ENCODE data around the gene STIMATE.

Gene STIMATE

GRCh38 chr3:52852419-52852818 is 44.9 kb downstream of the STIMATE start:
- H3K27me3 ChIP-seq (ENCODE audit: control insufficient read depth, low read length): no peaks in the 10 kb centered on the region
- H3K79me2 ChIP-seq (ENCODE audit: control insufficient read depth, low read length): no peaks in the 10 kb centered on the region
- H4K20me1 ChIP-seq (ENCODE audit: control insufficient read depth, insufficient read depth, low read depth, low read length): no peaks in the 10 kb centered on the region
- no peak overlapping the region for H3K4me2 ChIP-seq (ENCODE audit: low read length)
- no peak overlapping the region for H3K4me3 ChIP-seq (ENCODE audit: low read length)
- H3F3A ChIP-seq (ENCODE audit: control insufficient read depth, insufficient read depth): no peaks in the 10 kb centered on the region
- TF ChIP-seq CTCF (IDR thresholded peaks at IDR 0.05; ENCODE audit: low read depth, low read length, poor library complexity, severe bottlenecking) (no peak), EZH2phosphoT487 (IDR thresholded peaks at IDR 0.05; ENCODE audit: borderline replicate concordance, low read length) (no peak)
- H3K36me3 ChIP-seq (ENCODE audit: control insufficient read depth, low read length): peaks cover 9% of the 10 kb centered on the region
- no peaks in the 10 kb centered on the region for H3K9me3 ChIP-seq (ENCODE audit: control insufficient read depth, insufficient read depth, low read length)
- no peak overlapping the region for H3K27ac ChIP-seq (ENCODE audit: low read depth, low read length)
- H3K9me2 ChIP-seq (replicated peaks; ENCODE audit: control insufficient read depth, low read length): no peaks in the 10 kb centered on the region
- H3K4me1 ChIP-seq (ENCODE audit: control insufficient read depth, low read length): no peaks in the 10 kb centered on the region

- Histone ChIP-seq H3K9me3 (ENCODE audit: control insufficient read depth, insufficient read depth, low read length) (no peaks in the 10 kb centered on the region), H3K9me2 (replicated peaks; ENCODE audit: control insufficient read depth, low read length) (no peaks in the 10 kb centered on the region), H3F3A (ENCODE audit: control insufficient read depth, insufficient read depth) (no peaks in the 10 kb centered on the region), H3K27me3 (ENCODE audit: control insufficient read depth, low read length) (no peaks in the 10 kb centered on the region), H3K36me3 (ENCODE audit: control insufficient read depth, low read length) (peaks cover 9% of the 10 kb centered on the region), H3K79me2 (ENCODE audit: control insufficient read depth, low read length) (no peaks in the 10 kb centered on the region), H3K4me1 (ENCODE audit: control insufficient read depth, low read length) (no peaks in the 10 kb centered on the region), H3K27ac (ENCODE audit: low read depth, low read length) (no peak overlapping the region), H4K20me1 (ENCODE audit: control insufficient read depth, insufficient read depth, low read depth, low read length) (no peaks in the 10 kb centered on the region), H3K4me2 (ENCODE audit: low read length) (no peak overlapping the region), H3K4me3 (ENCODE audit: low read length) (no peak overlapping the region)
- TF ChIP-seq EZH2phosphoT487 (IDR thresholded peaks at IDR 0.05; ENCODE audit: borderline replicate concordance, low read length) (no peak), CTCF (IDR thresholded peaks at IDR 0.05; ENCODE audit: low read depth, low read length, poor library complexity, severe bottlenecking) (peak; percentile 69)
Measured at GRCh38 chr3:52851348-52851747, 46.0 kb downstream of the STIMATE start.

- H3K27me3 ChIP-seq (ENCODE audit: control insufficient read depth, low read length): no peaks in the 10 kb centered on the region
- no peak overlapping the region for H3K27ac ChIP-seq (ENCODE audit: low read depth, low read length)
- no peaks in the 10 kb centered on the region for H3F3A ChIP-seq (ENCODE audit: control insufficient read depth, insufficient read depth)
- TF ChIP-seq CTCF (IDR thresholded peaks at IDR 0.05; ENCODE audit: low read depth, low read length, poor library complexity, severe bottlenecking) (no peak), EZH2phosphoT487 (IDR thresholded peaks at IDR 0.05; ENCODE audit: borderline replicate concordance, low read length) (no peak)
- no peaks in the 10 kb centered on the region for H3K79me2 ChIP-seq (ENCODE audit: control insufficient read depth, low read length)
- no peaks in the 10 kb centered on the region for H3K9me2 ChIP-seq (replicated peaks; ENCODE audit: control insufficient read depth, low read length)
- H4K20me1 ChIP-seq (ENCODE audit: control insufficient read depth, insufficient read depth, low read depth, low read length): no peaks in the 10 kb centered on the region
- peaks cover 9% of the 10 kb centered on the region for H3K36me3 ChIP-seq (ENCODE audit: control insufficient read depth, low read length)
- no peaks in the 10 kb centered on the region for H3K4me1 ChIP-seq (ENCODE audit: control insufficient read depth, low read length)
- H3K9me3 ChIP-seq (ENCODE audit: control insufficient read depth, insufficient read depth, low read length): no peaks in the 10 kb centered on the region
- no peak overlapping the region for H3K4me3 ChIP-seq (ENCODE audit: low read length)
- no peak overlapping the region for H3K4me2 ChIP-seq (ENCODE audit: low read length)
Measured at GRCh38 chr3:52849656-52850055, 47.7 kb downstream of the STIMATE start.

GRCh38 chr3:52848617-52849016 is 48.7 kb downstream of the STIMATE start:
- Histone ChIP-seq H3K4me2 (ENCODE audit: low read length) (no peak overlapping the region), H3K9me2 (replicated peaks; ENCODE audit: control insufficient read depth, low read length) (no peaks in the 10 kb centered on the region), H3F3A (ENCODE audit: control insufficient read depth, insufficient read depth) (no peaks in the 10 kb centered on the region), H4K20me1 (ENCODE audit: control insufficient read depth, insufficient read depth, low read depth, low read length) (no peaks in the 10 kb centered on the region), H3K27me3 (ENCODE audit: control insufficient read depth, low read length) (no peaks in the 10 kb centered on the region), H3K9me3 (ENCODE audit: control insufficient read depth, insufficient read depth, low read length) (no peaks in the 10 kb centered on the region), H3K27ac (ENCODE audit: low read depth, low read length) (no peak overlapping the region), H3K4me3 (ENCODE audit: low read length) (no peak overlapping the region), H3K36me3 (ENCODE audit: control insufficient read depth, low read length) (peaks cover 9% of the 10 kb centered on the region), H3K79me2 (ENCODE audit: control insufficient read depth, low read length) (no peaks in the 10 kb centered on the region), H3K4me1 (ENCODE audit: control insufficient read depth, low read length) (no peaks in the 10 kb centered on the region)
- TF ChIP-seq CTCF (IDR thresholded peaks at IDR 0.05; ENCODE audit: low read depth, low read length, poor library complexity, severe bottlenecking): no peak
- no peak for TF ChIP-seq EZH2phosphoT487 (IDR thresholded peaks at IDR 0.05; ENCODE audit: borderline replicate concordance, low read length)
